ENCODE data around the gene PCYT2.
"Not testable (repeated sequence)": the region's sequence is repeated elsewhere in the genome, so short reads cannot be mapped to it uniquely, and the experiment has no call there.

The PCYT2 gene

GRCh38 chr17:81911277-81911961 lies at the start of gene PCYT2:
PCYT2 (minus strand) TSS chr17:81911399; CDS start chr17:81911355, 44 bp downstream.
- DNase-seq: peak; percentile 95

DNA sequence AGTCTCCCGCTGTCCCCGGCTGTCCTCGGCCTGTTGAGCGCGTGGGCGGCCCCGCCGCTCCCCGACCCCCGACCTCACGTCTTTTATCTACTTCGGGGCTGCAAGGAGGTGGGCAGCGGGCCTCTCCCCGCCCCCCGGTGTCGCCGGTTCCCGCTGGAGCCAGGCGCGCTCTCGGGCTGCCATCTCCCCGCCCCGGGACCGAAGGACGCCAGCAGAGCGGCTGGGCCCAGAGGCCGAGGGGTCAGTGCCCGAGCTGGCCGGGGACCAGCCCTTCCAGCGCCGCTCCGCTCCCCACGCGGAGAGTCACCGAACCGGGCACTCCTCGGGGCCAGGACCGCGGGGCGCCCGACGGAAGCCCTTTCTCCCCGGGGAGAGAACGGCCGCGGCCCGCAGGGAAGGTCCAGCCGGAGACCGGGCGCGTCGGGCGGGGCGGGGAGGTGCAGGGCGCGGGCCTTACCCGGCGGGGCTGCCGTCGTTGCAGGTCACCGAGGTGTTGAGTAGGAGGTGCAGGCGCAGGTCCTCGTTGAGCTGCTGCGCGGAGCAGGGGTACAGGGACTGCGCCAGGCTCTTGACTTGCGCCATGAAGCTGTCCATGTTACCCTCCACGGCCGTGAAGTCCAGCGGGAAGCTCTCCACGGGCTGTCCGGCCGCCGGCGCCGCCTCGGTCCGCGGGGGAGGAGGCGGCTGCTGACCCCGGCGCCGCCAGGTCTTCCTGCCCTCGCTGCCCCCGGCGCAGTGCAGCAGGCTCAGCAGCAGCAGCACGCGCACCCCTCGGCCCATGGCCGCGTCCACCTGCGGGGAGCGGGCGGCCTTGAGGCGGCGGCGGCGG lies 49.1 kb upstream of the PCYT2 start:
- DNase-seq: no peak

- DNase-seq: peak; percentile 69
These were observed 48.3 kb upstream of the PCYT2 start for GRCh38 chr17:81959362-81960129.

GRCh38 chr17:81958633-81959342 lies 47.6 kb upstream of the PCYT2 start:
- no peak for DNase-seq

DNA sequence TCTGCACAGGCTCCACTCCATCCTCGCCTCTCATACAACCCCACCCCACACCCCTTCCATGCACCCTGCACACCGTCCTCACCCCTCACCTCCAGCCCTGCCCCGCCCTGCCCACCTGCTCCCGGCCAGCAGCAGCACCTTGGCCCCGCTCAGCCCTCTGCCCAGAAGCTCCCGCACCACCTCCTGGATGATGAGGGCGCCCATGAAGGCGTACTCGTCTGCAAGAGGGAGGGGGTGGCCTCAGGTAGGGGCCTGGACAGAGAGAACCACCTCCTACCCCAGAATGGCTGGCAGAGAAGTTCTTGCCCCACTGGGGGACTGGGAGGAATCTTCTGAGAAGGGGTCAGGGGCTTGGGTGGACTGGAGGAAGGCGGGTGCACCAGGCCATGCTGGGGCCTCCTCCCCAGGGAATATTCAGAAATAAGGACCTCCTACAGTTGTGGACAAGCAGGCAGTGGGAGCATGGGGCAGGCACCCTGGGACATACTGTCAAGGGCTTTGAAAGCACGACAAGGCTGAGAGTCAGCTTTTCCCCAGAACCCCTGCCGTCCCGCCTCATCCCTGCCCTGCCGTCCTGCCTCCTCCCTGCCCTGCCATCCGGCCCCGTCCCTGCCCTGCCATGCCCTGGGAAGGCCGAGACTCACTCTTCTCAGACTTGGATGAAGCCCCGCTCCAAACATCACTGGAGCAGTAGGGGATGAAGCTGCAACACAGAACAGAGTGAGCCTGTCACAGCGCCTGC lies 46.7 kb upstream of the PCYT2 start:
- no peak for DNase-seq

DNA sequence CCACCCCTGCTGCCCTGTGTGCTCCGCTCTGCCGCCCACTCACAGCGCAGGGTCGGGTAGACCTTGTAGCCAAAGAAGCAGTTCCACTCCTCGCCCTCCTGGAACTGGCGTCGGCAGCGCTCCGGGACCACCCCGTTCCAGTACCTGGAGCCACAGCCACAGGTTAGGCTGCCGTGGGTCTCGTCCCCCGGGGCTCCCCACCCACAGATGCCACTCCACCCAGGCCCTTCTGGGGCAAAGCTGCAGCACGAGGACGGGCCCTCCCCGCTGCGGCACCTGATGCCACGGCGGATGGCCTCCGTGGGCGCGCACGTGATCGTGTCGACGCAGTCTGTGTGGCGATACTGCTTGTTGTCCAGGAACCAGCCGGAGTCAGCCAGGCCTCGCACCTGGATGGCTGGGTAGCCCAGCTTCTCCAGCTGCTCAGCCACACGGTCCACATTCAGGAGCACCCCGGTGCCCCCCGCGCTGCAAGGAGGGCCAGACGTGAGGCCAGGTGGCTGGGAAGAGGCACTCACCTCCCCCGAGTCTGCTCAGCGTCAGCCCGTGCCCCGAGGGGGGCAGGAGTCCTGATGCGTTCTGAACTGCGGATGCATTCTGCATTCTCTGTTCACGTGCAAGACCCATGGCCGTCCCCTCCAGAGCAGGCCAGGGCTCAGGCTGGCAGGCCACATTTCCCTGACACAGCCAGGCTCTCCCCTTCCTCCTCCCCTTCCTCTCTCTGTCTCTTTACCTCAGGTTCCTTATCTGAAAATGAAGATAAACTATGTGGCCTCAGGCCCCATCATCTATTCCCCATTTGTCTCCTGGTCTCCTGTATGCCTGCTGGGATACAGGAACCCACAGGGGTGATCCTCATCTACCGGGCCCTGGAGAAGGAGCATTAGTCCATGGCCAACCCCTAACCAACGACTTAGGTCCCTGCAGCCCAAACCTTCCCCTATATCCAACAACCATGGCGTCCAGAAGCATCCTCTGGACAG lies 45.7 kb upstream of the PCYT2 start:
- DNase-seq: no peak

DNA sequence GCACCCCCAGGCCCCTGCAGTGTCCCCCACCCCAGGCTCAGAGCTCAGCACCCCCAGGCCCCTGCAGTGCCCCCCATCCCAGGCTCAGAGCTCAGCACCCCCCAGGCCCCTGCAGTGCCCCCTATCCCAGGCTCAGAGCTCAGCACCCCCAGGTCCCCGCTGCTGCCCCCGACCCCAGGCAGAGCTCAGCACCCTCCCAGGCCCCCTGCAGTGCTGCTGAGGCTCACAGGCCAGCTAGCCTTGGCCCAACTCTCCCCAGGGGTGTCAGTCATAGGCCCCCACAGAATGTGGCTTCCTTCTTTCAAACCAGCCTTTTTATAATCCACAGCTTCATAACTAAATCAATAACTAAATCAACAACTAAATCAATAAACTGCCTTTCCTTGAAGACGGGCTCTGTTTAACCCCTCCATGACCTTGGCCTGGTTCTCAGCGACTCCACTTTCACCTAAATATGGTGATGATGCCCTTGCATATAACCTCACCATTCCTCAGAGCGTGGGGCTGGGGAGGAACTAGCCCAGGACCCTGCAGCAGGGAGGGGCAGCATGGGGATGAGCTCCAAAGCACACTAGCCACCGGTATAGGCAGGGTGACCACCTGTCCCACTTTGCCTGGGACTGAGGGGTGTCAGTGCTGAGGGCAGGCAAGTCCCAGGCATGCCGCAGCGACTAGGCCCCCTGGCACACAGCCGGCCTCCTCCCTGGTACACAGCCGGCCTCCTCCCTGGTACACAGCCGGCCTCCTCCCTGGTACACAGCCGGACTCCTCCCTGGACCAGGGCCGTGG lies 44.8 kb upstream of the PCYT2 start:
- no peak for DNase-seq

DNA sequence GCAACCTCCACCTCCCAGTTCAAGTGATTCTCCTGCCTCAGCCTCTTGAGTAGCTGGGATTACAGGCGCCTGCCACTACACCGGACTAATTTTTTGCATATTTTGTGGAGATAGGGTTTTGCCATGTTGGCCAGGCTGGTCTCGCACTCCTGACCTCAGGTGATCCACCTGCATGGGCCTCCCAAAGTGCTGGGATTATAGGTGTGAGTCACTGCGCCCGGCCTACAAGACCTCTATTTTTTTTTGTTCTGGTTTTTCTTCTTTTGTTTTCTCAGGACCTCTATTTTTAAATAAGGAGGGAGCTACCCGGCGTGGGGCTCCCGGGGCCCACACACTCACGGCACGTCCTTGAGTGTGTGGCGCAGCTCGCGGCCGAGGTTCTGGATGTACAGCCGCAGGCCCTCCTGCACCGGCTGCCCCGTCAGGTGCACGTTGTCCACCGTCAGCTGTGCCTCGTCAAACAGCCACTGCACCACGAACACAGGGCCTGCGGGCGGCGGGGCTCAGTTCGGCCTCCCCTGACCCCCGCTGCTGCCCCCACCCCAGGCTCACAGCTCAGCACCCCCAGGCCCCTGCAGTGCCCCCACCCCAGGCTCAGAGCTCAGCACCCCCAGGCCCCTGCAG lies 44.0 kb upstream of the PCYT2 start:
- DNase-seq: no peak

- DNase-seq: no peak
These were observed 43.2 kb upstream of the PCYT2 start for GRCh38 chr17:81954131-81955057.

- DNase-seq: not testable (repeated sequence)
These were observed 42.2 kb upstream of the PCYT2 start for GRCh38 chr17:81953443-81953842.

DNA sequence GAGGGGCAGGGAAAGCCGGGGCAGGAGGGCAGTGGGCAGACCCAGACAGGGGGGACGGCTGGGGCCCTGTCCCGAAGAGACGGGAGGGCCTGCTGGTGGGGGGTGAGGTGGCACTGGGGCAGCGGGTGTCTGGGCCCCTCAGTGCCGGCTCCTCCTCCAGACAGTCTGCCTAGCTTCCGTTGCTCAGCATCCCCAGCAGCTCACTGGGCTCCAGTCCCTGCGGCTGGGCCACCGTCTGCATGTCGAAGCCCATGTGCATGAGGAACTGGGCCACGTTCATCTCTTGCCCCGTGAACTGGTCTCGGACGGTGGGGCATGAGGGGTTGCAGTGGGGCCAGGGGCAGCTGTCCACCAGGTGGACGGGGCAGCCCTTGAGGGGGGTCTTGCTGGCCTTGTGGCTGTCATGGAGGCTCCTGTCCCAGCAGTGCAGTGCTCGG lies 41.6 kb upstream of the PCYT2 start:
- no peak for DNase-seq

- no peak for DNase-seq
These were observed 40.8 kb upstream of the PCYT2 start for GRCh38 chr17:81951785-81952684.

- no peak for DNase-seq
These were observed 39.3 kb upstream of the PCYT2 start for GRCh38 chr17:81950501-81950900.

- no peak for DNase-seq
These were observed 37.6 kb upstream of the PCYT2 start for GRCh38 chr17:81948635-81949378.

- no peak for DNase-seq
These were observed 36.0 kb upstream of the PCYT2 start, which contains the start of gene MYADML2 for GRCh38 chr17:81947189-81947588. MYADML2 (minus strand) TSS chr17:81947233; CDS start chr17:81941741, 5,492 bp downstream.

DNA sequence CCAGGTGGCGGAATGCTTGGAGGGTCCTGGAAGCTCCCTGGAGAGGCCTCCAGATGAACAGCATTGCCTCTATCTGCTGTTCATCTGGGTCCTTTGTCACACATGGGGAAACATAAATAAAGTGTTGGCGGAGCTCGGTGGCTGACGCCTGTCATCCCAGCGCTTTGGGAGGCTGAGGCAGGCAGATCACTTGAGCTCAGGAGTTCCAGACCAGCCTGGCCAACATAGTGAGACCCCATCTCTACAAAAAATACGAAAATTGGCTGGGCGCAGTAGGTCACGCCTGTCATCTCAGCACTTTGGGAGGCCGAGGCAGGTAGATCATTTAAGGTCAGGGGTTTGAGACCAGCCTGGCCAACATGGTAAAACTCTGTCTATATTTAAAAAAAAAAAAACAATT lies 33.7 kb upstream of the PCYT2 start:
- DNase-seq: no peak
